Keratinocyte (primary cell): ENCODE results near the gene HOXA5. TPM values are rescaled to one million over a fixed set of nuclear protein-coding genes. Genes with fewer than 3 reads are reported as not detected.

Experiments
- DNase-seq: peaks from one replicate; pipeline ENCODE4 v3.0.0-alpha.2; 2011; ENCODE audit warnings: low read depth, missing footprints, low spot score
- FAIRE-seq: peaks from 2 replicates; lab custom pipeline; 2011; peaks lifted over from hg19 to GRCh38; lab: Jason Lieb, UNC
- H2AFZ ChIP-seq: 2 replicates; pipeline ENCODE4 v1.6.0; 2012; ENCODE audit warnings: low read length, control low read depth, inconsistent platforms; ENCODE audit not compliant: control insufficient read depth
- H3K27ac ChIP-seq: 2 replicates; pipeline ENCODE4 v1.5.1; 2011; ENCODE audit warnings: low read length; ENCODE audit not compliant: control insufficient read depth, insufficient read depth
- H3K27me3 ChIP-seq: 3 replicates; pipeline ENCODE4 v1.6.0; 2011; ENCODE audit warnings: low read length; ENCODE audit not compliant: control insufficient read depth, insufficient read depth; ENCODE audit errors: extremely low read depth
- H3K36me3 ChIP-seq, 2 experiments: 2 replicates in 1 of 2; 3 replicates in 1 of 2; pipeline ENCODE4 v1.5.1; 2011; ENCODE audit warnings: low read length in 2 of 2, mild to moderate bottlenecking in 1 of 2; ENCODE audit not compliant: control insufficient read depth in 2 of 2, insufficient read depth in 2 of 2; ENCODE audit errors: extremely low read depth in 1 of 2
- H3K4me1 ChIP-seq: 3 replicates; pipeline ENCODE4 v1.5.1; 2011; ENCODE audit warnings: low read length; ENCODE audit not compliant: control insufficient read depth, insufficient read depth; ENCODE audit errors: extremely low read depth
- H3K4me2 ChIP-seq: 3 replicates; pipeline ENCODE4 v1.6.0; 2011; ENCODE audit warnings: low read depth, low read length; ENCODE audit not compliant: control insufficient read depth, insufficient read depth; ENCODE audit errors: extremely low read depth
- H3K4me3 ChIP-seq, 3 experiments: fragments of 200-600 bp in 1 of 3; sonication (generic) in 1 of 3; 2 replicates in 2 of 3; 3 replicates in 1 of 3; pipeline ENCODE4 v1.5.1; 2011 to 2016; ENCODE audit warnings: low read length in 3 of 3, mild to moderate bottlenecking in 3 of 3, control low read depth in 2 of 3, inconsistent platforms in 1 of 3, low read depth in 1 of 3, mixed read lengths in 1 of 3, mixed run types in 1 of 3, moderate library complexity in 1 of 3; ENCODE audit not compliant: control insufficient read depth in 2 of 3, insufficient read depth in 2 of 3; ENCODE audit errors: extremely low read depth in 1 of 3
- H3K79me2 ChIP-seq: 2 replicates; pipeline ENCODE4 v1.6.0; 2012; ENCODE audit warnings: low read length; ENCODE audit not compliant: control insufficient read depth, insufficient read depth
- H3K9ac ChIP-seq: 3 replicates; pipeline ENCODE4 v1.6.0; 2011; ENCODE audit warnings: low read length; ENCODE audit not compliant: control insufficient read depth, insufficient read depth; ENCODE audit errors: extremely low read depth
- H3K9me1 ChIP-seq: 3 replicates; pipeline ENCODE4 v1.6.0; 2011; ENCODE audit warnings: low read length; ENCODE audit not compliant: control insufficient read depth, insufficient read depth; ENCODE audit errors: extremely low read depth
- H3K9me3 ChIP-seq: 2 replicates; pipeline ENCODE4 v1.5.1; 2012; ENCODE audit warnings: low read depth, low read length; ENCODE audit not compliant: control insufficient read depth
- H4K20me1 ChIP-seq: 3 replicates; pipeline ENCODE4 v1.6.0; 2011; ENCODE audit warnings: low read length; ENCODE audit not compliant: control insufficient read depth, insufficient read depth; ENCODE audit errors: extremely low read depth
- EZH2 ChIP-seq: IDR thresholded peaks from one replicate; pipeline ENCODE4 v1.6.1; 2012; ENCODE audit warnings: inconsistent platforms, mild to moderate bottlenecking, low read length, moderate library complexity
- dilution Hi-C: fragments of 300-500 bp; cut with MboI; formaldehyde crosslinking; loops from one replicate; pipeline ENCODE4 v1.7.0; 2020; ENCODE audit warnings: low sequenced_read_pairs; ENCODE audit not compliant: extremely low pct_ligation_motif_present
- polyA plus RNA-seq, 5 experiments: library from polyadenylated mRNA; depleted of rRNA in 3 of 5; stranded (reverse) in 3 of 5; stranded (forward) in 1 of 5; unstranded in 1 of 5; fragments of >200 nt; gene quantifications; 1 replicate in 1 of 5; 2 replicates in 3 of 5; 3 replicates in 1 of 5; pipeline versions ENCODE4 v1.2.1 to v1.2.3, GENCODE V29; 2011 to 2012; ENCODE audit warnings: missing spikeins in 2 of 5, low read depth in 1 of 5, low replicate concordance in 1 of 5
- TF ChIP-seq, protein P1 (sequence below), 3 experiments: IDR thresholded peaks in 1 of 3; conservative IDR thresholded peaks in 1 of 3; optimal IDR thresholded peaks in 1 of 3; 2 replicates in 2 of 3; 3 replicates in 1 of 3; pipeline versions ENCODE3 to v1.5.1; 2011; ENCODE audit warnings: low read length in 3 of 3, mild to moderate bottlenecking in 3 of 3, moderate library complexity in 2 of 3, control low read depth in 1 of 3, inconsistent platforms in 1 of 3; ENCODE audit not compliant: insufficient read depth in 2 of 3; ENCODE audit errors: extremely low read depth in 1 of 3

The HOXA5 gene
- polyA plus RNA-seq, 1 donor (not counting 4 experiments of a cell fraction or from before 2014, with no cell fraction given), result 7.1 TPM

DNA sequence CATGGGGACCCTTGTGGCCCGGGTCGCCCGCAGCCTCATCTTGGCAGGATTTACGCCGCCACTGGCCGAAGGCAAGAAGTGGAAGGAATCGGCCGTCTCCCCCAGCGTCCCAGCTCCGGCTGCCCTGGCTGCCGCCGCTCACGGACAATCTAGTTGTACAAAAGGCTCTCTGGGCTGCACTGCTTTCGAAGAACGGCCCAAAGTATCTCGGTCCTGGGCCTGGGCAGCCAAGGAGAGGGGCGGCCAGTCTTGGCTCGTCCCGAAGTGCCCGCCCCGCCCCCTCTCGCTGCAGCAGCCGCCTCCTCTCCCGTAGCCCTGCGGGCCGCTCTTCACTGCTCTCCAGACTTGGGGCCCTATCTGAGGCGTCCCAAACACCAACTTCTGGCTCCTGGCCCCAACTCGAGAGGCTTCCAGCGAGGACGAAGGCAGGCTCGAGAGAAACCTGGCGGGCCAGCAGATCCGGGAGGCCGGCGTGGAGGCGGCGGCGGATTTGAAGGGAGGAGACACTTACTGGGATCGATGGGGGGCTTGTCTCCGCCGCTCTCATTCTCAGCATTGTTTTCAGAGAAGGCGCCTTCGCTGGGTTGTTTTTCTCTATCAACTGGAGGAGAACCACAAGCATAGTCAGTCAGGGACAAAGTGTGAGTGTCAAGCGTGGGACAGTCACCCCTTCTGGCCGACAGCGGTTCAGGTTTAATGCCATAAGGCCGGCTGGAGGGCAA is 21.0 kb upstream of the HOXA5 start:
- Histone ChIP-seq H3K27me3 (no peaks in the 10 kb centered on the region), H3K9me3 (no peaks in the 10 kb centered on the region), H2AFZ (peak overlapping the region; percentile 95), H3K9me1 (no peaks in the 10 kb centered on the region), H4K20me1 (no peaks in the 10 kb centered on the region), H3K79me2 (peaks cover 75% of the 10 kb centered on the region), H3K36me3 (peaks cover 4 to 10% of the 10 kb centered on the region in 2 experiments), H3K27ac (peak overlapping the region; percentile 87), H3K4me1 (peaks cover 27% of the 10 kb centered on the region), H3K4me2 (peak overlapping the region; percentile 98), H3K4me3 (peak overlapping the region; percentile 78 to 94 (median 84)), H3K9ac (peak overlapping the region; percentile 83)
- TF ChIP-seq, protein P1, sequence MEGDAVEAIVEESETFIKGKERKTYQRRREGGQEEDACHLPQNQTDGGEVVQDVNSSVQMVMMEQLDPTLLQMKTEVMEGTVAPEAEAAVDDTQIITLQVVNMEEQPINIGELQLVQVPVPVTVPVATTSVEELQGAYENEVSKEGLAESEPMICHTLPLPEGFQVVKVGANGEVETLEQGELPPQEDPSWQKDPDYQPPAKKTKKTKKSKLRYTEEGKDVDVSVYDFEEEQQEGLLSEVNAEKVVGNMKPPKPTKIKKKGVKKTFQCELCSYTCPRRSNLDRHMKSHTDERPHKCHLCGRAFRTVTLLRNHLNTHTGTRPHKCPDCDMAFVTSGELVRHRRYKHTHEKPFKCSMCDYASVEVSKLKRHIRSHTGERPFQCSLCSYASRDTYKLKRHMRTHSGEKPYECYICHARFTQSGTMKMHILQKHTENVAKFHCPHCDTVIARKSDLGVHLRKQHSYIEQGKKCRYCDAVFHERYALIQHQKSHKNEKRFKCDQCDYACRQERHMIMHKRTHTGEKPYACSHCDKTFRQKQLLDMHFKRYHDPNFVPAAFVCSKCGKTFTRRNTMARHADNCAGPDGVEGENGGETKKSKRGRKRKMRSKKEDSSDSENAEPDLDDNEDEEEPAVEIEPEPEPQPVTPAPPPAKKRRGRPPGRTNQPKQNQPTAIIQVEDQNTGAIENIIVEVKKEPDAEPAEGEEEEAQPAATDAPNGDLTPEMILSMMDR (optimal IDR thresholded peaks at IDR 0.05 in 1 of 3, IDR thresholded peaks at IDR 0.05 in 1 of 3, conservative IDR thresholded peaks at IDR 0.05 in 1 of 3; ENCODE audit: extremely low read depth in 1 of 3, insufficient read depth in 2 of 3, low read length in 3 of 3), result peak in 2 of 3 experiments; percentile 33 to 40
- no peak for TF ChIP-seq EZH2
- dilution Hi-C loops, result no loop called here
- no peak for DNase-seq
- FAIRE-seq, result no peak

DNA sequence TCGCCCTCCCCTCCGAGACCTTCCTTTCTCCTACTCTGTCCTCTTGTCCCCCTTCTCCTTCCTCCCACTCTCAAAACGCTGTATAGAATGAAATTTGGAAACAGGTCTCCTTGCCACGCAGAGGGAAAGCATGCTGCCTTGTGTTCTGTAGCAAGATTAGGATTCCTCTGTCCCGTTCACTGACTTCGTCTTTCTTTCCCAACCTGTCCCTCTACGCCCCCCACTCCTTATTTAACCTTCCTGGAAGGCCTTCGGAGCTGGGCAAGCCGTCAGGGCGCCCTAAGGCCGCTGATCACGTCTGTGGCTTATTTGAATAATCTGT is 20.5 kb upstream of the HOXA5 start:
- Histone ChIP-seq H3K4me3 (peak overlapping the region; percentile 78 to 94 (median 84)), H3K9me3 (no peaks in the 10 kb centered on the region), H3K4me1 (peaks cover 32% of the 10 kb centered on the region), H3K36me3 (peaks cover 4 to 10% of the 10 kb centered on the region in 2 experiments), H3K9me1 (no peaks in the 10 kb centered on the region), H3K9ac (peak overlapping the region; percentile 83), H3K79me2 (peaks cover 76% of the 10 kb centered on the region), H2AFZ (peak overlapping the region; percentile 9), H3K27me3 (no peaks in the 10 kb centered on the region), H4K20me1 (no peaks in the 10 kb centered on the region), H3K4me2 (peak overlapping the region; percentile 98), H3K27ac (peak overlapping the region; percentile 87)
- TF ChIP-seq, protein P1 (optimal IDR thresholded peaks at IDR 0.05 in 1 of 3, IDR thresholded peaks at IDR 0.05 in 1 of 3, conservative IDR thresholded peaks at IDR 0.05 in 1 of 3; ENCODE audit: extremely low read depth in 1 of 3, insufficient read depth in 2 of 3, low read length in 3 of 3), result no peak
- TF ChIP-seq EZH2, result no peak
- DNase-seq (no peak), FAIRE-seq (no peak)
- dilution Hi-C loops, result no loop called here
